Measurements from ENCODE around the gene IGF1R.

- TF ChIP-seq POLR2A (IDR thresholded peaks at IDR 0.05; ENCODE audit: low read length) = no peak
- TF ChIP-seq GATA1 (IDR thresholded peaks at IDR 0.05; ENCODE audit: low read depth, low read length) = no peak
Measured at GRCh38 chr15:98824595-98824994, 176.3 kb downstream of the IGF1R start.
